B cell (primary cell): ENCODE measurements around the gene ETV6. TPM values are rescaled to one million over a fixed set of nuclear protein-coding genes. Genes with fewer than 3 reads are reported as not detected.

ENCODE experiments used
- ATAC-seq: fragments of 200-7000 bp; cut with Tn5 transposase; one replicate; pipeline ENCODE4 v1.10.0; 2021; ENCODE audit warnings: low read depth, mild to moderate bottlenecking, moderate number of reproducible peaks, moderate library complexity
- CTCF ChIA-PET: fragments of 350-600 bp; sonication (Branson Sonifier 250); formaldehyde crosslinking; loops from one replicate; lab custom pipeline; 2021; ENCODE audit warnings: antibody characterized with exemption, inconsistent platforms; lab: Charles Lee
- POLR2A ChIA-PET: fragments of 350-600 bp; sonication (Branson Sonifier 250); formaldehyde crosslinking; loops from one replicate; lab custom pipeline; 2021; ENCODE audit warnings: antibody characterized with exemption; lab: Charles Lee
- DNase-seq: peaks from one replicate; pipeline ENCODE4 v3.0.0; 2013
- H2AFZ ChIP-seq: 2 replicates; pipeline ENCODE4 v1.6.1; 2012; ENCODE audit warnings: mild to moderate bottlenecking, low read depth, low read length; ENCODE audit not compliant: insufficient read depth, poor library complexity, severe bottlenecking
- H3K27ac ChIP-seq, 2 donors: 1 replicate in 1 of 2; 2 replicates in 1 of 2; pipeline ENCODE4 v1.5.1; 2012 to 2013; ENCODE audit warnings: low read length in 2 of 2, mild to moderate bottlenecking in 2 of 2, moderate library complexity in 1 of 2
- H3K27me3 ChIP-seq, 4 experiments: fragments of 200-600 bp in 1 of 4; sonication (generic) in 1 of 4; replicated peaks in 1 of 4; 1 replicate in 2 of 4; 2 replicates in 2 of 4; pipeline versions ENCODE4 v1.6.1 to v1.7.0; 2013 to 2016; ENCODE audit warnings: low read length in 3 of 4, mild to moderate bottlenecking in 2 of 4, mixed read lengths in 1 of 4, moderate library complexity in 1 of 4; ENCODE audit not compliant: insufficient read depth in 4 of 4, control insufficient read depth in 3 of 4; ENCODE audit errors: control extremely low read depth in 1 of 4
- H3K36me3 ChIP-seq, 2 experiments: replicated peaks in 1 of 2; 1 replicate in 1 of 2; 2 replicates in 1 of 2; pipeline versions ENCODE4 v1.6.1 to v1.7.1; 2013; ENCODE audit warnings: low read length in 1 of 2; ENCODE audit not compliant: insufficient read depth in 2 of 2, control insufficient read depth in 1 of 2; ENCODE audit errors: control extremely low read depth in 1 of 2, extremely low read depth in 1 of 2
- H3K4me1 ChIP-seq, 2 donors: fragments of 200-600 bp in 1 of 2; sonication (generic) in 1 of 2; 1 replicate in 1 of 2; 2 replicates in 1 of 2; pipeline versions ENCODE4 v1.5.1 to v1.6.1; 2013 to 2017; ENCODE audit warnings: low read length in 2 of 2; ENCODE audit not compliant: control insufficient read depth in 2 of 2, insufficient read depth in 2 of 2
- H3K4me2 ChIP-seq: replicated peaks from 2 replicates; pipeline ENCODE3; 2012; ENCODE audit warnings: mild to moderate bottlenecking, low read depth, low read length; ENCODE audit not compliant: poor library complexity, severe bottlenecking
- H3K4me3 ChIP-seq, 5 experiments: fragments of 200-600 bp in 1 of 5; sonication (generic) in 1 of 5; 1 replicate in 3 of 5; 2 replicates in 2 of 5; pipeline versions ENCODE4 v1.5.1 to v1.7.0; 2011 to 2016; ENCODE audit warnings: low read length in 4 of 5, mild to moderate bottlenecking in 4 of 5, low read depth in 2 of 5, control low read depth in 1 of 5, moderate library complexity in 1 of 5; ENCODE audit not compliant: insufficient read depth in 1 of 5; ENCODE audit errors: control extremely low read depth in 1 of 5, extremely low read depth in 1 of 5
- H3K79me2 ChIP-seq: fragments of 200-600 bp; sonication (generic); one replicate; pipeline ENCODE4 v1.6.0; 2016; ENCODE audit warnings: low read length; ENCODE audit not compliant: control insufficient read depth, insufficient read depth
- H3K9ac ChIP-seq: fragments of 200-600 bp; sonication (generic); 2 replicates; pipeline ENCODE4 v1.6.1; 2017; ENCODE audit warnings: mild to moderate bottlenecking, low read length, moderate library complexity
- H3K9me3 ChIP-seq, 3 donors: one replicate each; pipeline versions ENCODE4 v1.6.1 to v1.7.1; 2013; ENCODE audit warnings: low read length in 2 of 3; ENCODE audit not compliant: control insufficient read depth in 2 of 3, insufficient read depth in 1 of 3; ENCODE audit errors: control extremely low read depth in 1 of 3
- H4K20me1 ChIP-seq: 2 replicates; pipeline ENCODE4 v1.6.0; 2012; ENCODE audit warnings: mild to moderate bottlenecking, low read length; ENCODE audit not compliant: insufficient read depth, control insufficient read depth, poor library complexity, severe bottlenecking
- H3K27ac Mint-ChIP-seq: one replicate; pipeline ENCODE4 v1.8.0; 2021; ENCODE audit warnings: mixed read lengths
- H3K27me3 Mint-ChIP-seq: one replicate; pipeline ENCODE4 v1.8.0; 2021; ENCODE audit warnings: mixed read lengths
- H3K4me1 Mint-ChIP-seq: one replicate; pipeline ENCODE4 v1.8.0; 2021; ENCODE audit warnings: mixed read lengths
- H3K4me3 Mint-ChIP-seq: one replicate; pipeline ENCODE4 v1.8.0; 2021; ENCODE audit warnings: mixed read lengths
- H3K9me3 Mint-ChIP-seq: one replicate; pipeline ENCODE4 v1.8.0; 2022; ENCODE audit warnings: mixed read lengths; ENCODE audit not compliant: insufficient read depth
- CTCF ChIP-seq: fragments of 200-600 bp; IDR thresholded peaks from one replicate; pipeline ENCODE4 v1.8.0; 2022; ENCODE audit warnings: antibody characterized with exemption, mild to moderate bottlenecking
- EZH2 ChIP-seq: IDR thresholded peaks from 2 replicates; pipeline ENCODE4 v1.6.1; 2012; ENCODE audit warnings: borderline replicate concordance, low read depth, mild to moderate bottlenecking, moderate library complexity, low read length; ENCODE audit not compliant: insufficient read depth, poor library complexity, severe bottlenecking
- WGBS: methylation state at CpG from one replicate; pipeline ENCODE4 v1.1.5; 2013; ENCODE audit warnings: missing lambda C conversion rate; ENCODE audit not compliant: insufficient coverage; 5-methylcytosine and 5-hydroxymethylcytosine counted together
- intact Hi-C: fragments of 100-400 bp; cut with micrococcal nuclease; formaldehyde crosslinking; loops from one replicate; pipeline ENCODE4 v1.10.0; 2022
- polyA plus RNA-seq: library from polyadenylated mRNA; depleted of rRNA; stranded (reverse); fragments of >200 nt; gene quantifications from 2 replicates; pipeline ENCODE4 v1.2.3, GENCODE V29; 2012
- total RNA-seq, 2 donors: library from RNA; stranded (reverse); fragments of 120-200 nt in 1 of 2; gene quantifications; 1 replicate in 1 of 2; 2 replicates in 1 of 2; pipeline versions ENCODE4 v1.2.3 to v1.2.4, GENCODE V29; 2013 to 2022

Gene ETV6
- total and polyA plus RNA-seq, 2 donors (not counting 1 experiment from before 2014, with no cell fraction given), result 17.4 to 123 TPM

- no peaks in the 10 kb centered on the region for H3K27me3 ChIP-seq
- DNase-seq (no peak), ATAC-seq (no peak)
- WGBS, result no CpG with 5 or more reads among the region's 4 CpGs
- no peak overlapping the region for H3K4me2 ChIP-seq
- Mint-ChIP-seq H3K4me3 (no peak overlapping the region), H3K27me3 (no peaks in the 10 kb centered on the region), H3K27ac (no peak overlapping the region), H3K4me1 (peaks cover 42% of the 10 kb centered on the region), H3K9me3 (no peaks in the 10 kb centered on the region)
- no peak overlapping the region for H2AFZ ChIP-seq
- no peak overlapping the region for H3K9ac ChIP-seq
- H3K9me3 ChIP-seq, result peaks cover 0 to 7% (median 0%) of the 10 kb centered on the region in 3 donors
- POLR2A ChIA-PET, result no interaction called here
- peaks cover 11% of the 10 kb centered on the region for H4K20me1 ChIP-seq
- no peak overlapping the region for H3K4me3 ChIP-seq
- peaks cover 4% of the 10 kb centered on the region for H3K79me2 ChIP-seq
- intact Hi-C loops, result no loop called here
- TF ChIP-seq EZH2 (no peak), CTCF (no peak)
- H3K4me1 ChIP-seq, result no peaks in the 10 kb centered on the region
- H3K36me3 ChIP-seq, result peaks cover 0 to 50% of the 10 kb centered on the region in 2 experiments
- no peak overlapping the region for H3K27ac ChIP-seq
- CTCF ChIA-PET, result interaction anchor here (1.4 kb wide), 1 partner anchor 298 kb away, joined by 3 read pairs; no protein-coding TSS in a partner anchor
Measured at GRCh38 chr12:11879306-11879705, 229.8 kb downstream of the ETV6 start.

GRCh38 chr12:11880381-11880780, 230.9 kb downstream of the ETV6 start:
- Histone ChIP-seq H3K36me3 (peaks cover 0 to 59% of the 10 kb centered on the region in 2 experiments), H3K27ac (no peak overlapping the region), H4K20me1 (peaks cover 20% of the 10 kb centered on the region), H3K9me3 (peaks cover 0 to 7% (median 0%) of the 10 kb centered on the region in 3 donors), H2AFZ (no peak overlapping the region), H3K9ac (no peak overlapping the region), H3K4me2 (no peak overlapping the region), H3K79me2 (peaks cover 4% of the 10 kb centered on the region), H3K4me1 (no peaks in the 10 kb centered on the region), H3K27me3 (no peaks in the 10 kb centered on the region), H3K4me3 (no peak overlapping the region)
- no peaks in the 10 kb centered on the region for H3K9me3 Mint-ChIP-seq
- no peak overlapping the region for H3K27ac Mint-ChIP-seq
- POLR2A ChIA-PET, result no interaction called here
- DNase-seq (no peak), ATAC-seq (no peak)
- 81% methylated on average over 3 of the region's 7 CpGs for WGBS
- H3K27me3 Mint-ChIP-seq, result no peaks in the 10 kb centered on the region
- intact Hi-C loops, result no loop called here
- H3K4me1 Mint-ChIP-seq, result peaks cover 42% of the 10 kb centered on the region
- CTCF ChIA-PET, result no interaction called here
- TF ChIP-seq CTCF (no peak), EZH2 (no peak)
- no peak overlapping the region for H3K4me3 Mint-ChIP-seq
